AG09309 (cell line): ENCODE data around the gene MORN1.

Experiments used
- DNase-seq: peaks from one replicate; pipeline ENCODE4 v3.0.0-alpha.2; 2010; ENCODE audit warnings: low read depth
- H3K4me3 ChIP-seq: 2 replicates; pipeline ENCODE4 v1.5.1; 2011; ENCODE audit warnings: mild to moderate bottlenecking, low read depth, low read length, moderate library complexity; ENCODE audit not compliant: control insufficient read depth
- CTCF ChIP-seq: IDR thresholded peaks from 2 replicates; pipeline ENCODE4 v1.5.1; 2011; ENCODE audit warnings: mild to moderate bottlenecking, low read depth, low read length, inconsistent platforms; ENCODE audit not compliant: insufficient read depth, control insufficient read depth; ENCODE audit errors: missing control alignments

Gene MORN1

GRCh38 chr1:2306151-2306978, 85.0 kb downstream of the MORN1 start:
- no peak for DNase-seq

GRCh38 chr1:2304921-2305681, 86.3 kb downstream of the MORN1 start:
- H3K4me3 ChIP-seq: no peak overlapping the region
- no peak for TF ChIP-seq CTCF
- no peak for DNase-seq

More at GRCh38 chr1:2306151-2306978, 85.0 kb downstream of the MORN1 start:
- no peak overlapping the region for H3K4me3 ChIP-seq
- TF ChIP-seq CTCF: no peak

GRCh38 chr1:2304282-2304681, 87.1 kb downstream of the MORN1 start:
- no peak overlapping the region for H3K4me3 ChIP-seq
- TF ChIP-seq CTCF: no peak
- no peak for DNase-seq

- no peak overlapping the region for H3K4me3 ChIP-seq
- DNase-seq: no peak
- TF ChIP-seq CTCF: no peak
Observed at GRCh38 chr1:2303781-2304180, 87.6 kb downstream of the MORN1 start.

GRCh38 chr1:2303016-2303775, 88.2 kb downstream of the MORN1 start:
- no peak for DNase-seq
- H3K4me3 ChIP-seq: no peak overlapping the region
- TF ChIP-seq CTCF: no peak

- no peak for TF ChIP-seq CTCF
- no peak for DNase-seq
- H3K4me3 ChIP-seq: no peak overlapping the region
Observed at GRCh38 chr1:2302292-2302925, 88.9 kb downstream of the MORN1 start.
